HCT116 (cell line): ENCODE results near the gene TSPEAR.

Experiments
- CTCF ChIP-seq, 3 experiments: fragments of 200-600 bp in 1 of 3; sonication (generic) in 1 of 3; IDR thresholded peaks in 2 of 3; conservative IDR thresholded peaks in 1 of 3; 2 replicates each; pipeline ENCODE4 v1.5.1; 2012 to 2017; ENCODE audit warnings: low read depth in 2 of 3, low read length in 2 of 3, antibody characterized with exemption in 1 of 3, borderline replicate concordance in 1 of 3, control low read depth in 1 of 3, mild to moderate bottlenecking in 1 of 3, mixed read lengths in 1 of 3, mixed run types in 1 of 3, moderate library complexity in 1 of 3; ENCODE audit not compliant: insufficient read depth in 1 of 3
- EZH2 ChIP-seq: fragments of 200-600 bp; sonication (generic); IDR thresholded peaks from 2 replicates; pipeline ENCODE4 v1.6.1; 2017; ENCODE audit warnings: antibody characterized with exemption, mixed run types
- EZH2phosphoT487 ChIP-seq: fragments of 200-600 bp; IDR thresholded peaks from 2 replicates; pipeline ENCODE4 v1.6.1; 2018; ENCODE audit warnings: antibody characterized with exemption, borderline replicate concordance
- FOSL1 ChIP-seq: IDR thresholded peaks from 2 replicates; pipeline ENCODE4 v1.6.1; 2012; ENCODE audit warnings: low read depth
- JUND ChIP-seq: IDR thresholded peaks from 2 replicates; pipeline ENCODE4 v1.6.1; 2012
- POLR2A ChIP-seq: IDR thresholded peaks from 2 replicates; pipeline ENCODE4 v1.7.0; 2011; ENCODE audit warnings: borderline replicate concordance; ENCODE audit not compliant: insufficient read depth, insufficient read length; ENCODE audit errors: extremely low read depth
- POLR2AphosphoS5 ChIP-seq: IDR thresholded peaks from 2 replicates; pipeline ENCODE4 v1.6.1; 2011; ENCODE audit warnings: mild to moderate bottlenecking, low read depth, low read length, moderate library complexity
- RAD21 ChIP-seq: IDR thresholded peaks from 2 replicates; pipeline ENCODE4 v1.6.1; 2012; ENCODE audit warnings: low read depth, mild to moderate bottlenecking
- SP1 ChIP-seq: IDR thresholded peaks from 2 replicates; pipeline ENCODE4 v1.6.1; 2012; ENCODE audit warnings: low read depth
- TCF7L2 ChIP-seq: IDR thresholded peaks from 2 replicates; pipeline ENCODE4 v1.7.0; 2011; ENCODE audit warnings: borderline replicate concordance, inconsistent platforms; ENCODE audit not compliant: insufficient read depth, insufficient read length; ENCODE audit errors: extremely low read depth
- YY1 ChIP-seq: IDR thresholded peaks from 2 replicates; pipeline ENCODE4 v1.6.1; 2011; ENCODE audit warnings: low read length, low read depth, moderate library complexity, mild to moderate bottlenecking; ENCODE audit not compliant: insufficient replicate concordance; ENCODE audit errors: extremely low read depth
- ZNF274 ChIP-seq: fragments of 200-500 bp; sonication (Bioruptor generic); IDR thresholded peaks from 2 replicates; pipeline ENCODE4 v1.6.1; 2014; ENCODE audit warnings: mild to moderate bottlenecking, low read depth, low read length, inconsistent platforms

DNA sequence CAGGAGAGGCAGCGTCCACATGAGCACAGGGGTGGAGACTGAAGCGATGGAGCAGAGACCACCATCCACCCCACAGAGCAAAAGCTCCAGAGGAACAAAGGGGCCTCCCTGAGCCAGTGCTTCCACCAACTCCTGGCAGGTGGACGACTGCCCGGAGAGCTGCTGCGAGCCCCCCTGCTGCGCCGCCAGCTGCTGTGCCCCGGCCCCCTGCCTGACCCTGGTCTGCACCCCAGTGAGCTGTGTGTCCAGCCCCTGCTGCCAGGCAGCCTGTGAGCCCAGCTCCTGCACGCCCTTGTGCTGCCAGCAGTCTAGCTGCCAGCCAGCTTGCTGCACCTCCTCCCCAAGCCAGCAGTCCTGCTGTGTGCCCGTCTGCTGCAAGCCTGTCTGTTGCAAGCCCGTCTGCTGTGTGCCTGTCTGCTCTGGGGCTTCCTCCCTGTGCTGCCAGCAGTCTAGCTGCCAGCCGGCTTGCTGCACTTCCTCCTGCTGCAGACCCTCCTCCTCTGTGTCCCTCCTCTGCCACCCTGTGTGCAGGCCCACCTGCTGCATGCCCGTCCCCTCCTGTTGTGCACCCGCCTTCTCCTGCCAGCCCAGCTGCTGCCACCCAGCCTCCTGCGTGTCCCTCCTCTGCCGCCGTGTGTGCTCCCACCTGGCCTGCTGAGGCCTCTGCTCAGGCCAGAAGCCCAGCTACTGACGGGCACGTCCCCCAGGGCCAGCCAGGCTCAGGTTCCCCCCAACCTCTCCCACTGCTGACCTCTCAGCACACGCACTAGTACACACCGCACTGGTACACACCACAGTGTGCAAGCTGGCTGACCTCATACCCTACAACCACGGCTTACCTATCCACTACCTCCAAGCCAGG lies 9.0 kb downstream of the TSPEAR start:
- TF ChIP-seq POLR2A: no peak
- TF ChIP-seq JUND: no peak
- no peak for TF ChIP-seq RAD21
- no peak for TF ChIP-seq SP1
- no peak for TF ChIP-seq FOSL1
- TF ChIP-seq ZNF274: no peak
- TF ChIP-seq YY1: no peak
- no peak for TF ChIP-seq CTCF (IDR thresholded peaks at IDR 0.05 in 2 of 3, conservative IDR thresholded peaks at IDR 0.05 in 1 of 3; ENCODE audit: borderline replicate concordance in 1 of 3, insufficient read depth in 1 of 3, low read depth in 2 of 3, low read length in 2 of 3)
- no peak for TF ChIP-seq EZH2phosphoT487
- no peak for TF ChIP-seq POLR2AphosphoS5
- no peak for TF ChIP-seq EZH2
- no peak for TF ChIP-seq TCF7L2
